ENCODE measurements around the gene BBS2. TPM values are rescaled to one million over a fixed set of nuclear protein-coding genes. Genes with fewer than 3 reads are reported as not detected.

Gene BBS2
- total RNA-seq, 1 experiment from 2014 or later: 62.2 TPM

- in situ Hi-C loops (cut with HindIII; ENCODE audit: low pct_unique_long_range_greater_than_20kb, low sequenced_read_pairs): no loop called here
- DNase-seq (ENCODE audit: low read depth): peak; percentile 11
Measured at GRCh38 chr16:56481468-56482122, 38.2 kb downstream of the BBS2 start.

- DNase-seq (ENCODE audit: low read depth): no peak
- in situ Hi-C loops (cut with HindIII; ENCODE audit: low pct_unique_long_range_greater_than_20kb, low sequenced_read_pairs): no loop called here
Measured at GRCh38 chr16:56480776-56481467, 38.9 kb downstream of the BBS2 start.

- in situ Hi-C loops (cut with HindIII; ENCODE audit: low pct_unique_long_range_greater_than_20kb, low sequenced_read_pairs): no loop called here
- no peak for DNase-seq (ENCODE audit: low read depth)
Measured at GRCh38 chr16:56479469-56479868, 40.4 kb downstream of the BBS2 start.

GRCh38 chr16:56478281-56479049 lies 41.4 kb downstream of the BBS2 start:
- no peak for DNase-seq (ENCODE audit: low read depth)
- in situ Hi-C loops (cut with HindIII; ENCODE audit: low pct_unique_long_range_greater_than_20kb, low sequenced_read_pairs): no loop called here

GRCh38 chr16:56477096-56477878 lies 42.5 kb downstream of the BBS2 start:
- DNase-seq (ENCODE audit: low read depth): peak; percentile 35
- in situ Hi-C loops (cut with HindIII; ENCODE audit: low pct_unique_long_range_greater_than_20kb, low sequenced_read_pairs): no loop called here

GRCh38 chr16:56475201-56475600 lies 44.6 kb downstream of the BBS2 start:
- no peak for DNase-seq (ENCODE audit: low read depth)
- in situ Hi-C loops (cut with HindIII; ENCODE audit: low pct_unique_long_range_greater_than_20kb, low sequenced_read_pairs): no loop called here

- in situ Hi-C loops (cut with HindIII; ENCODE audit: low pct_unique_long_range_greater_than_20kb, low sequenced_read_pairs): no loop called here
- no peak for DNase-seq (ENCODE audit: low read depth)
Measured at GRCh38 chr16:56470666-56471065, 49.2 kb downstream of the BBS2 start.

GRCh38 chr16:56470232-56470631 lies 49.6 kb downstream of the BBS2 start:
- DNase-seq (ENCODE audit: low read depth): no peak
- in situ Hi-C loops (cut with HindIII; ENCODE audit: low pct_unique_long_range_greater_than_20kb, low sequenced_read_pairs): no loop called here

- no peak for DNase-seq (ENCODE audit: low read depth)
- in situ Hi-C loops (cut with HindIII; ENCODE audit: low pct_unique_long_range_greater_than_20kb, low sequenced_read_pairs): no loop called here
Measured at GRCh38 chr16:56469748-56470147, 50.1 kb downstream of the BBS2 start.

- in situ Hi-C loops (cut with HindIII; ENCODE audit: low pct_unique_long_range_greater_than_20kb, low sequenced_read_pairs): no loop called here
- DNase-seq (ENCODE audit: low read depth): no peak
Measured at GRCh38 chr16:56468800-56469199, 51.0 kb downstream of the BBS2 start.

- in situ Hi-C loops (cut with HindIII; ENCODE audit: low pct_unique_long_range_greater_than_20kb, low sequenced_read_pairs): no loop called here
- no peak for DNase-seq (ENCODE audit: low read depth)
Measured at GRCh38 chr16:56466344-56466743, 53.5 kb downstream of the BBS2 start.

- in situ Hi-C loops (cut with HindIII; ENCODE audit: low pct_unique_long_range_greater_than_20kb, low sequenced_read_pairs): no loop called here
- no peak for DNase-seq (ENCODE audit: low read depth)
Measured at GRCh38 chr16:56463153-56463552, 56.7 kb downstream of the BBS2 start.

GRCh38 chr16:56462064-56462796 lies 57.6 kb downstream of the BBS2 start:
- in situ Hi-C loops (cut with HindIII; ENCODE audit: low pct_unique_long_range_greater_than_20kb, low sequenced_read_pairs): no loop called here
- DNase-seq (ENCODE audit: low read depth): no peak

- DNase-seq (ENCODE audit: low read depth): no peak
- in situ Hi-C loops (cut with HindIII; ENCODE audit: low pct_unique_long_range_greater_than_20kb, low sequenced_read_pairs): no loop called here
Measured at GRCh38 chr16:56460101-56460500, 59.7 kb downstream of the BBS2 start.

GRCh38 chr16:56457927-56458470 lies 61.8 kb downstream of the BBS2 start:
- in situ Hi-C loops (cut with HindIII; ENCODE audit: low pct_unique_long_range_greater_than_20kb, low sequenced_read_pairs): no loop called here
- DNase-seq (ENCODE audit: low read depth): no peak

- in situ Hi-C loops (cut with HindIII; ENCODE audit: low pct_unique_long_range_greater_than_20kb, low sequenced_read_pairs): no loop called here
- peak; percentile 36 for DNase-seq (ENCODE audit: low read depth)
Measured at GRCh38 chr16:56451753-56452689, 67.8 kb downstream of the BBS2 start.
